ENCODE data around the gene HEY2.

HEY2 gene

DNA sequence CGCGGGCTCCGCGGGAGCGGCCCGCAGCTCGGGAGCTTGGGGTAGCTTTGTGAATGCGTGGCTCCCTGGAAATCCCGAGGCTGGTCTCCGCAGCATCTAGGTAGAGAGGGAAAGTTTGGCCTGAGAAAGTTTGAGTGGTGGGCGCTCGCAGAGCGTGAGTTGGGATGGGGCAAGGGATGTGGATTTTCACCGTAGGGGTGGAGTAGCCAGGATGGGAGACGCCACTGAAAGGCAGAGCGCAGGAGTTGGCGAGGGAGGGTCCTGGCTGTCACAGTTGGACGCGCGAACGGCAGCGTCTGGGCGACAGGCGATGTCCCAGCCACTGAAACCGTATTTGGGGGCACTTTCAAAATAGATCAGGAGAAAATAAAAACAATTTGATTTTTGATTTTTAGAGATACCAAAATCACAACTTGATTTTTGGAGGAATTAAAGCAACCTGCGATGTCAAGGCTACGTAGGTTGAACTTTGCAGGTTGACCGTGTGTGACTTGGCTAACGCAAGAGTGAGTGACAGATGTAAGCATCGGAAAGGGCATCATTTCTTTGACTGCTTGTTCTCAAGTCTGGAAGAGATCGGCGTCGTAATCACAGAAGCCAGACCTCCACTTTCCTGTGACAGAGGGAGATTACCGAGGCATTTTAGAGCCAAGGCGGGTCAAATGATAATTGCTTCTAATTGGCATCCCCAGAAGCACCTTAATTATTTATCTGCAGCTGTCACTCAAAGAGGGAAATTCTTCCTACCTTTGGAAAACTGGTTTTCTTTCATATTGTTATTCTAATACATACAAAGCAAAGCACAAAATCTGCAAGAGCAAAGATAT lies 646 bp downstream of the HEY2 start (continued):
- peak; percentile 90 for TF ChIP-seq ZNF335 (tag by site-specific recombination; conservative IDR thresholded peaks at IDR 0.05)
- TF ChIP-seq ZNF433 (tag by site-specific recombination; IDR thresholded peaks at IDR 0.05; ENCODE audit: low read depth): no peak
- TF ChIP-seq, protein P1, sequence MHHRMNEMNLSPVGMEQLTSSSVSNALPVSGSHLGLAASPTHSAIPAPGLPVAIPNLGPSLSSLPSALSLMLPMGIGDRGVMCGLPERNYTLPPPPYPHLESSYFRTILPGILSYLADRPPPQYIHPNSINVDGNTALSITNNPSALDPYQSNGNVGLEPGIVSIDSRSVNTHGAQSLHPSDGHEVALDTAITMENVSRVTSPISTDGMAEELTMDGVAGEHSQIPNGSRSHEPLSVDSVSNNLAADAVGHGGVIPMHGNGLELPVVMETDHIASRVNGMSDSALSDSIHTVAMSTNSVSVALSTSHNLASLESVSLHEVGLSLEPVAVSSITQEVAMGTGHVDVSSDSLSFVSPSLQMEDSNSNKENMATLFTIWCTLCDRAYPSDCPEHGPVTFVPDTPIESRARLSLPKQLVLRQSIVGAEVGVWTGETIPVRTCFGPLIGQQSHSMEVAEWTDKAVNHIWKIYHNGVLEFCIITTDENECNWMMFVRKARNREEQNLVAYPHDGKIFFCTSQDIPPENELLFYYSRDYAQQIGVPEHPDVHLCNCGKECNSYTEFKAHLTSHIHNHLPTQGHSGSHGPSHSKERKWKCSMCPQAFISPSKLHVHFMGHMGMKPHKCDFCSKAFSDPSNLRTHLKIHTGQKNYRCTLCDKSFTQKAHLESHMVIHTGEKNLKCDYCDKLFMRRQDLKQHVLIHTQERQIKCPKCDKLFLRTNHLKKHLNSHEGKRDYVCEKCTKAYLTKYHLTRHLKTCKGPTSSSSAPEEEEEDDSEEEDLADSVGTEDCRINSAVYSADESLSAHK (tag by site-specific recombination; IDR thresholded peaks at IDR 0.05): no peak; the same call in 1 of the 2 replicates
- TF ChIP-seq ZNF391 (tag by site-specific recombination; IDR thresholded peaks at IDR 0.05; ENCODE audit: borderline replicate concordance, low read depth): no peak
- TF ChIP-seq ZNF184 (tag by site-specific recombination; IDR thresholded peaks at IDR 0.05): no peak
- 0 out of 2 replicates have a peak, but pooled peaks have one; percentile 35 for TF ChIP-seq TRIM28 (IDR thresholded peaks at IDR 0.05; ENCODE audit: borderline replicate concordance, low read length)
- no peak for TF ChIP-seq BCL11B (tag by site-specific recombination; IDR thresholded peaks at IDR 0.05; ENCODE audit: low read depth)
- TF ChIP-seq ZNF610 (tag by site-specific recombination; IDR thresholded peaks at IDR 0.05; ENCODE audit: borderline replicate concordance): peak; percentile 62; the same call in 1 of the 2 replicates
- TF ChIP-seq, protein P2, sequence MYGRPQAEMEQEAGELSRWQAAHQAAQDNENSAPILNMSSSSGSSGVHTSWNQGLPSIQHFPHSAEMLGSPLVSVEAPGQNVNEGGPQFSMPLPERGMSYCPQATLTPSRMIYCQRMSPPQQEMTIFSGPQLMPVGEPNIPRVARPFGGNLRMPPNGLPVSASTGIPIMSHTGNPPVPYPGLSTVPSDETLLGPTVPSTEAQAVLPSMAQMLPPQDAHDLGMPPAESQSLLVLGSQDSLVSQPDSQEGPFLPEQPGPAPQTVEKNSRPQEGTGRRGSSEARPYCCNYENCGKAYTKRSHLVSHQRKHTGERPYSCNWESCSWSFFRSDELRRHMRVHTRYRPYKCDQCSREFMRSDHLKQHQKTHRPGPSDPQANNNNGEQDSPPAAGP (tag by site-specific recombination; IDR thresholded peaks at IDR 0.05): peak; percentile 54
- no peak for TF ChIP-seq ZNF10 (tag by site-specific recombination; IDR thresholded peaks at IDR 0.05)
- TF ChIP-seq KLF8 (tag by site-specific recombination; IDR thresholded peaks at IDR 0.05): peak; percentile 66
- no peak for TF ChIP-seq ZFP3 (tag by site-specific recombination; IDR thresholded peaks at IDR 0.05; ENCODE audit: low read depth)
- no peak for TF ChIP-seq ZNF701 (tag by site-specific recombination; IDR thresholded peaks at IDR 0.05)
- TF ChIP-seq ZNF112 (tag by site-specific recombination; IDR thresholded peaks at IDR 0.05): no peak
- TF ChIP-seq, protein P3, sequence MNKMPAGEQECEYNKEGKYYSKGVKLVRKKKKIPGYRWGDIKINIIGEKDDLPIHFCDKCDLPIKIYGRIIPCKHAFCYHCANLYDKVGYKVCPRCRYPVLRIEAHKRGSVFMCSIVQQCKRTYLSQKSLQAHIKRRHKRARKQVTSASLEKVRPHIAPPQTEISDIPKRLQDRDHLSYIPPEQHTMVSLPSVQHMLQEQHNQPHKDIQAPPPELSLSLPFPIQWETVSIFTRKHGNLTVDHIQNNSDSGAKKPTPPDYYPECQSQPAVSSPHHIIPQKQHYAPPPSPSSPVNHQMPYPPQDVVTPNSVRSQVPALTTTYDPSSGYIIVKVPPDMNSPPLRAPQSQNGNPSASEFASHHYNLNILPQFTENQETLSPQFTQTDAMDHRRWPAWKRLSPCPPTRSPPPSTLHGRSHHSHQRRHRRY (tag by site-specific recombination; IDR thresholded peaks at IDR 0.05): no peak
- TF ChIP-seq ZNF670 (tag by site-specific recombination; IDR thresholded peaks at IDR 0.05; ENCODE audit: low read depth): no peak
- no peak for TF ChIP-seq ZNF747 (tag by site-specific recombination; IDR thresholded peaks at IDR 0.05)
- no peak for TF ChIP-seq ZNF654 (tag by site-specific recombination; IDR thresholded peaks at IDR 0.05; ENCODE audit: low read depth)
- peak; percentile 86 for TF ChIP-seq ZFP37 (tag by site-specific recombination; IDR thresholded peaks at IDR 0.05)
- peak; percentile 92 for TF ChIP-seq ZBTB17 (tag by site-specific recombination; IDR thresholded peaks at IDR 0.05)
- TF ChIP-seq ZNF350 (tag by site-specific recombination; IDR thresholded peaks at IDR 0.05): no peak
- TF ChIP-seq ZBTB21 (tag by site-specific recombination; IDR thresholded peaks at IDR 0.05): no peak
- no peak for TF ChIP-seq ZNF23 (tag by site-specific recombination; IDR thresholded peaks at IDR 0.05; ENCODE audit: borderline replicate concordance)
- no peak for TF ChIP-seq ZNF510 (tag by site-specific recombination; IDR thresholded peaks at IDR 0.05; ENCODE audit: insufficient replicate concordance)
- no peak for TF ChIP-seq ZNF76 (tag by site-specific recombination; IDR thresholded peaks at IDR 0.05; ENCODE audit: borderline replicate concordance, low read depth)
- peak; percentile 91 for TF ChIP-seq ZNF660 (tag by site-specific recombination; IDR thresholded peaks at IDR 0.05)
- TF ChIP-seq ZBTB7A (tag by site-specific recombination; IDR thresholded peaks at IDR 0.05; ENCODE audit: low read depth): 0 out of 2 replicates have a peak, but pooled peaks have one; percentile 74
- TF ChIP-seq ZBTB20 (tag by site-specific recombination; IDR thresholded peaks at IDR 0.05): peak; percentile 8; the same call in 1 of the 2 replicates
- TF ChIP-seq ZNF416 (tag by site-specific recombination; IDR thresholded peaks at IDR 0.05): no peak
- peak; percentile 85 for TF ChIP-seq ZNF341 (tag by site-specific recombination; IDR thresholded peaks at IDR 0.05; ENCODE audit: low read depth)
- no peak for TF ChIP-seq ZNF521 (tag by site-specific recombination; IDR thresholded peaks at IDR 0.05)
- TF ChIP-seq ZNF624 (tag by site-specific recombination; IDR thresholded peaks at IDR 0.05): no peak
- peak; percentile 58; the same call in 1 of the 2 replicates for TF ChIP-seq OSR2 (tag by site-specific recombination; IDR thresholded peaks at IDR 0.05)
- TF ChIP-seq SCRT1 (tag by site-specific recombination; IDR thresholded peaks at IDR 0.05; ENCODE audit: borderline replicate concordance): no peak
- no peak for TF ChIP-seq ZNF16 (tag by site-specific recombination; IDR thresholded peaks at IDR 0.05; ENCODE audit: low read depth)
- TF ChIP-seq KLF16 (tag by site-specific recombination; IDR thresholded peaks at IDR 0.05): peak; percentile 50; the same call in 1 of the 2 replicates
- 0 out of 2 replicates have a peak, but pooled peaks have one; percentile 29 for TF ChIP-seq GLI4 (tag by site-specific recombination; IDR thresholded peaks at IDR 0.05)
- TF ChIP-seq ZNF629 (tag by site-specific recombination; IDR thresholded peaks at IDR 0.05): no peak

Measured in HEK293 (cell line).